ENCODE measurements around the gene GRAMD1A.

The GRAMD1A gene

DNA sequence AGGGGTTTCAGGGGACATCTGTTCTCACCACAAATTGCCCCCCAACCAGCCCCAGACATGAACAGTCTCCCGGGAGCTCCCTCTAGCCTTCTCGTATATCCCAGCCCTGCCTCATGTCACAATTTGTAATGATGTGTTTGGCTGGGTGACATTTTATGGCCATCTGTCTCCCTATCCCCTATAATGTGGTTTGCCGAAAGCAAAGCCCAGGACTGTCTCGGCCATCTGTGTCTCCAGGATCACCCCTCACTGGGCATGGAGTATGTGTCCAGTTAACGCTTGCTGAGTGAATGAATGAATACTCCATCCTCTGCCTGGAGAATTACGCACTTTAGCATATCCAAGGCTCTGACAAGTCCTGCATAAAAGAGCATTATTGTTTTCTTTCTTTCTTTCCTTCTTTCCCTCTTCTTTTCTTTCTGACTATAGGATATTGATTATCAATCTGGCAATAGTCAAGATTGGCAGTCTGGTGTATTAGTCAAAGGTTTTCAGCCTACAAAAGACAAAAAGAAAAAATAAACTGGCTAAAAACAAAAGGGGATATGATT is 56.5 kb downstream of the GRAMD1A start:
- no peak for DNase-seq

DNA sequence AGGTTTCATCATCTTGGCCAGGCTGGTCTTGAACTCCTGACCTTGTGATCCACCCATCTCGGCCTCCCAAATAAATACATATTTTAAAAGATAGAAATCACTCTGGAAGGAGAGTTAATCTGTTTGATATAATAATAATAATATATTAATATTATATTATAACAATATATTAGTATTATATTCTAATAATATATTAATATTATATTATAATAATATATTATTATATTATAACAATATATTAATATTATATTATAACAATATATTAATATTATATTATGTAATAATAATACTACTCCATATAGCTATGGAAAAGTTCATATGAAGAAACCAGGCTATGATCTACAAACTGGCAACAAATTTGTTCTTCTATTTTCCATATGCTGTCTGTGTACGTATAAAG is 58.2 kb downstream of the GRAMD1A start:
- no peak for DNase-seq

DNA sequence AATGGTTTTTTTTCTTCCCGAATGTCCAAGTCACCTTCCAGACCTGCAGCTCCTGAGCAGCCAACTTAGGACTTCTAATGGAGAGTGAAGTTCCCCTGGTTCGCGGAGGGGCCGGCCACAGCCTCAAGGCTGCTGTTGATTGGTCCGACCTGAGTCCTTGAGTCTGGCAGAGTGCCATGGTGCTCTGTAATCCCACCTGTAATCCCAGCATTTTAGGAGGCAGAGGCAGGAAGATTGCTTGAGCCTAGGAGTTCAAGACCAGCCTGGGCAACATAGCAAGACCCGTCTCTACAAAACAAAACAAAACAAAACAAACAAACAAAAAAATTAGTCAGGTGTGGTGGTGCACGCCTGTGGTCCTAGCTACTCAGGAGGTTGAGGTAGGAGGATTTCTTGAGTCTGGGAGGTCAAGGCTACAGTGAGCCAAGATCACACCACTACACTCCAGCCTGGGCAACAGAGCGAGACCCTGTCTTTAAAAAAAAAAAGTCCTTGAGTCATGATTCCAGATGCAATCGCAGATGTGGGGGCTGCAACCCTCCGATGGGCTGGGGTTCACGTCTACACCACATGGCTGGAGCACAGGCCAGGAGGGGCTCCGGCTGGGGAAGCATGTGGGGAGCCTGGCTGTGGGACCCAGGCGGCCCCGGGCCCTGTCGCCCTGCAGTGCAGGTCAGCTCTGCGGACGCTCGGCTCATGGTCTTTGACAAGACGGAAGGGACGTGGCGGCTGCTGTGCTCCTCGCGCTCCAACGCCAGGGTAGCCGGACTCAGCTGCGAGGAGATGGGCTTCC is 59.1 kb downstream of the GRAMD1A start:
- DNase-seq: no peak

DNA sequence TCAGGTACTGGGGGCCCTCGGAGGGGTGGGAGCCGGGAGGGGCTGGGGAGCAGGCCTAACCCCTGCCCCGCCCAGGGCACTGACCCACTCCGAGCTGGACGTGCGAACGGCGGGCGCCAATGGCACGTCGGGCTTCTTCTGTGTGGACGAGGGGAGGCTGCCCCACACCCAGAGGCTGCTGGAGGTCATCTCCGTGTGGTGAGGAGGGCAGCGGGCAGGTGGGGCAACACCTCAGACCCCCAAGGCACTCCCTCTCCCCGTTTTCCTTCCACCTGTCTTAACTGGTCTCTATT is 59.6 kb downstream of the GRAMD1A start:
- no peak for DNase-seq

DNA sequence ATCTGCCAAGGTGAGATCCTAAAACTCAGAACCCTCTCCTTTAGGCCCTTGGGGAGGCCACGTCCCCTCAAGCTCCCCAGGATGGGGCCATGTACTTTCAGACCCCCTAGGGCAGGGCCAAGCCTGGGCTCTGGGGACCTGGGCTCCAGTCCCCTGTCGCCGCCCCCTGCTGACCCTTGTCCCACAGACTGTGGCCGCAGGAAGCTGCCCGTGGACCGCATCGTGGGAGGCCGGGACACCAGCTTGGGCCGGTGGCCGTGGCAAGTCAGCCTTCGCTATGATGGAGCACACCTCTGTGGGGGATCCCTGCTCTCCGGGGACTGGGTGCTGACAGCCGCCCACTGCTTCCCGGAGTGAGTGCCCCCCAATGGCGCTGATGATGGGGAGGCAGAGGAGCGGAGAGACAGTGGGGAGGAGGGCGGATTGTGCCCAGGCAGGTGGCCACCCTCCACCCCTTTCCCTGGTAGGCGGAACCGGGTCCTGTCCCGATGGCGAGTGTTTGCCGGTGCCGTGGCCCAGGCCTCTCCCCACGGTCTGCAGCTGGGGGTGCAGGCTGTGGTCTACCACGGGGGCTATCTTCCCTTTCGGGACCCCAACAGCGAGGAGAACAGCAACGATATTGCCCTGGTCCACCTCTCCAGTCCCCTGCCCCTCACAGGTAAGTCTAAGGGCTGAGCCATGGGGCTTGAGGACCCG is 60.2 kb downstream of the GRAMD1A start:
- DNase-seq: no peak

DNA sequence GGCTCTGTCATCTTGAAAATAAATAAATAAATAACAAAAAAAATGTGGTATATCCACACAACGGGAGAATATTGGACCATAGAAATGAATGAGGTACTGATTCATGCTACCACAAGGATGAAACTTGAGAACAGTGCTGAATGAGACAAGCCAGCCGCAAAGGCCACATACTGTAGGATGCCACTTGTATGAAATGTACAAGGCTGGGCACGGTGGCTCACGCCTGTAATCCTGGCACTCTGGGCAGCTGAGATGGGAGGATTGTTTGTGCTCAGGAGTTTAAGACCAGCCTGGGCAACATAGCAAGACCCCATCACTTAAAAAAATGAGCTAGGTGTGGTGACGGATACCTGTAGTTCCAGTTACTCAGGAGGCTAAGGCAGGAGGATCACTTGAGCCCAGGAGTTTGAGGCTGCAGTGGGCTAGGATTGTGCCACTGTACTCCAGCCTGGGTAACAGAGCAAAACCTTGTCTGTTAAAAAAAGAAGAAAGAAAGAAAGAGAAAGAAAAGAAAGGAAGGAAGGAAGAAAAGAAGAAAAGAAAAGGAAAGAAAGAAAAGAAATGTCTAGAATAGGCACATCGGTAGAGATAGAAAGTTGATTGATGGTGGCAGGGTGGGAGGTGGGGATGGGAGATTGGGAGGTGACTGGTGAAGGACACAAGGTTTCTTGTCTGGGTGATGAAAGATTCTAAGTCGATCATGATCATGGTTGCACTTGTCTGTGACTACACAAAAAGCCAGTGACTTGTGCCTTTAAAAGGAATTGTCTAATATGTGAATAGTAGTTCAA is 61.7 kb downstream of the GRAMD1A start:
- DNase-seq: no peak

DNA sequence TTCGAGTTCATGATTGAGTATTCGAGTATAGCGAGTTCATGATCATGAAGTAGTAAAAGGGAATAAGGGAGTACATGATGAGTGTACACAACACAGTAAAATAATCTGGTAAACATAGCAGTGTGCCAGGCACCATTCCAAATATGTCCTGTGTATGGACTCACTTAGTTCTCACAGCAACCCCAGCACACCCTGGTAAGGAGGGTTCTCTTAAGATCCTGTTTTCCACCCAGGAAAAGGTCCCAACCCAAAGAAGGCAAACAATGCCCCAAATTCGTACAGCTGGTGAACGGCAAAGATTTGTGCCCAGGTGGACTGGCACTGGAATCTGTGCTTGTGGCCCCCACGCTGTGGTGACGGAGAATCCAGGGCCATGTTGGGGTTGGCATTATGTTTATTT is 62.8 kb downstream of the GRAMD1A start:
- peak; percentile 1 for DNase-seq

DNA sequence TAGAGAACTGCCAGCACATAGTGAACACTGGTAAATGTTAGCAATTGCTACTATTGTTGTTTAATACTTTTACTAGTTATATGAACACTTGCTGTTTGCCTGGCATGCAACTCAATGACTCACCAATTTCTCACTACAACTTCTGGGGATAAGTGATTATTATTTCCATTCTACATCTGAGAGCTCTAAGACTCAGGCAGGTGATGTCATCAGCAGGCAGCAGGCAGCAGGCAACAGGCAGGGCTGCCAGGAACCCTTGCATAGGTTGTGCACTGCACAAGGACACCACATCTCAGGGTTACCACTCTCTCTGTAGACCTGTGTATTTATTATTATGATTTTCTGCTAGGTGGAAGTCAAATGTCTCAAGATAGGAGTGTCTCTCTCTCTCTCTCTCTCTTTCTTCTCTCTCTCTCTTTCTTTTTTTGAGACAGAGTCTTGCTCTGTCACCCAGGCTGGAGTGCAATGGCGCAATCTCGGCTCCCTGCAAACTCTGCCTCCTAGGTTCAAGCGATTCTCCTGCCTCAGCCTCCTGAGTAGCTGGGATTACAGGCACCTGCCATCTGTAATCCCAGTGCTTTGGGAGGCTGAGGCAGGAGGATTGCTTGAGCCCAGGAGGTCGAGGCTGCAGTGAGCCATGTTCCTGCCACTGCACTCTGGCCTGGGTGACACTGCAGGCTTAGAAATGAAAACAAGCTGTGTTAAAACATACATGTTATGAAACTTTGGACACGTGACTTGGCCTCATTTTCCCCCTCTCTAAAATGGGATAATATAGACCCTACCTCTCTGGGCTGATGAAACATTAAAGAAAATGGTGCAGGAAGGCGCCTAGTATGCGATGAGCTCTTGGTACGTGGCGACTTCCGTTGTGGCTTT is 64.1 kb downstream of the GRAMD1A start:
- no peak for DNase-seq

DNA sequence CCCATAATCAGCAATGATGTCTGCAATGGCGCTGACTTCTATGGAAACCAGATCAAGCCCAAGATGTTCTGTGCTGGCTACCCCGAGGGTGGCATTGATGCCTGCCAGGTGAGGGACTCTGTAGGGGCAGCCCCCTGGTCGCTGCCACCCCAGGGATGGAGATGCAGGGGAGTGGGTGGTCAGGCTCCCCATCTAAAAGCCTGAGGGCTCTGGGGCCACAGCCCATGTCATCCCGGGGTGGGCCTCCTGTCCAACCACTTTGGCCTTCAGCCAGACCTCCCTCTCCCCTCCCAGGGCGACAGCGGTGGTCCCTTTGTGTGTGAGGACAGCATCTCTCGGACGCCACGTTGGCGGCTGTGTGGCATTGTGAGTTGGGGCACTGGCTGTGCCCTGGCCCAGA is 65.5 kb downstream of the GRAMD1A start:
- peak; percentile 3 for DNase-seq

DNA sequence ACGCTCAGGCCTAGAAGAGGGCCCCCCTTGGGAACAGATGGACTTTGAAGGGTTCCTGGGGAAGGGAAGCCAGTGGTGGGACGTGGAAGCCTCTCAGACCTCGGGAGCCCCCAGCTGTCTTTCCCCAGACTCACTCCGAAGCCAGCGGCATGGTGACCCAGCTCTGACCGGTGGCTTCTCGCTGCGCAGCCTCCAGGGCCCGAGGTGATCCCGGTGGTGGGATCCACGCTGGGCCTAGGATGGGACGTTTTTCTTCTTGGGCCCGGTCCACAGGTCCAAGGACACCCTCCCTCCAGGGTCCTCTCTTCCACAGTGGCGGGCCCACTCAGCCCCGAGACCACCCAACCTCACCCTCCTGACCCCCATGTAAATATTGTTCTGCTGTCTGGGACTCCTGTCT is 66.0 kb downstream of the GRAMD1A start:
- DNase-seq: peak; percentile 4

DNA sequence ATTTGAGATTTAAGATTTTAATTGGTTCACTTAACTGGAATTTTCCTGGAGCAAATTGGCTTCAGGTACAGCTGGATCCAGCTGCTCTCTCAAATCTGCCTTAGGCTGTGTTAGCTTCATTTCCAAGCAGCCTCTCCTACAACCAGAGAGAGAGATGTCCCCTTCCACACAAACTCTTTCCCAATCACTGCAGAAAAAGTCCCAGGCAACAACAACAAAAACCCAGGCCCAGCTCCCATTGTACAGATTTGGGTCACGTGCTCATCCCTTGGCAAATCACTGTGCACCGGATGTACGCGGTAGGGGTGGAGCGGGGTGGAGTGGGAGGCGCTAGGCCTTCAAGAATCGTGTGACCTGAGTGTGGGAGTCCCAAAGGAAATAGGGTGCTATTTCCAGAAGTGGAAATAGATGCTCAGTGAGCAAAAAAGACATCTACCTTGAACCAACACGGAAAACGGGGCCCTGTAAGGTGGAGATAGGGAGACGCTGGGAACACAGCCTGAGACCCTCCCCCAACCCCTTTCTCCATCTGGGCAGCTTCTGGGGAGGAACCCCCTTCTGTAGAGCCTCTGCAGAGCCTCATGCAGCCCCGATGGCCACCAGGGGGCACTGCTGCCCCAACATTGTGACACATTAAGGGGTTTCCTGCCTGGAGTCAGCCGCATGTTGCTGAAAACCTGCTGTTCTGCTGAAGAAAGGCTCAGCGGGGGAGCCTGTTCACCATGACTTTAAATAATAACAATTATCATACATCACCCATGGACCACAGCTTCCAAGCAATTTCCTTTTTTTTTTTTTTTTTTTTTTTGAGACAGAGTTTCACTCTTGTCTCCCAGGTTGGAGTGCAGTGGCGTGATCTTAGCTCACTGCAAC is 66.8 kb downstream of the GRAMD1A start:
- peak; percentile 86 for DNase-seq

DNA sequence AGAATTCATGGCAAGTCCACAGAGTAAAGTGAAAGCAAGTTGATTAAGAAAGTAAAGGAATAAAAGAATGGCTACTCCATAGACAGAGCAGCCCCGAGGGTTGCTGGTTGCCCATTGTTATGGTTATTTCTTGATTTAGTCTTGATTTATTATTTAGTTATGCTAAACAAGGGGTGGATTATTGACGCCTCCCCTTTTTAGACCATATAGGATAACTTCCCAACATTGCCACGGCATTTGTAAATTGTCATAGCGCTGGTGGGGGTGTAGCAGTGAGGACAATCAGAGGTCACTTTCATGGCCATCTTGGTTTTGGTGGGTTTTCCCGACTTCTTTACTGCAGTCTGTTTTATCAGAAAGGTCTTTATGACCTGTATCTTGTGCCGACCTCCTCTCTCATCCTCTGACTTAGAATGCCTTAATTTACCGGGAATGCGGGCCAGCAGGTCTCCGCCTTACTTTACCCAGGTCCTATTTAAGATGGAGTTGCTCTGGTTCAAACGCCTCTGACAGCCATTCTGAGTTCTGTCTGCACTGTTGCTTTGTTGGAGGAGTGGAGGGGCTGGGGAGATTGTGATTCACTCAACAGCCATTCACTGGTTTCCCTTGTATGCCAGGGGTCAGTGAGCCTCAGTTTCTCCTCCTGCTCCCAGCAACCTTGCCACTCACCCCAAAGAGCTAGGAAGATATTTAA is 69.0 kb downstream of the GRAMD1A start:
- no peak for DNase-seq

DNA sequence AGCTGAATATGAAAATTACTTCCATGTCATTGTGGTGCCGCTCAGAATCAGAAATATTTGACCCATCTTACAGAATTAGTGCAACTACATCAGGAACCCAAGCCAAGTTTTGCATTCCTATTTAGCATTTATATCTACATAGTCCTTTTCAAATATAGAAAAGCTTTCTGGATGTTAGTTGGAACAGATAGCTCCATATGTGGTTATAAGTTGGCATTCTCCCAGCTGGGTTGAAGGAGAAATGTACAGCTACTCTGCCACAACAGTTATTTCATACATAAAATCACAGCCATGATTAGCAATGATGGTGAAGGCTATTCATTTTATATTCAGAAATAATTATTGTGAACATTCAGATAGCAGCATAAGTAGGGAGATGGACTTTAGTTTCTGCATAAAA is 69.6 kb downstream of the GRAMD1A start:
- no peak for DNase-seq

DNA sequence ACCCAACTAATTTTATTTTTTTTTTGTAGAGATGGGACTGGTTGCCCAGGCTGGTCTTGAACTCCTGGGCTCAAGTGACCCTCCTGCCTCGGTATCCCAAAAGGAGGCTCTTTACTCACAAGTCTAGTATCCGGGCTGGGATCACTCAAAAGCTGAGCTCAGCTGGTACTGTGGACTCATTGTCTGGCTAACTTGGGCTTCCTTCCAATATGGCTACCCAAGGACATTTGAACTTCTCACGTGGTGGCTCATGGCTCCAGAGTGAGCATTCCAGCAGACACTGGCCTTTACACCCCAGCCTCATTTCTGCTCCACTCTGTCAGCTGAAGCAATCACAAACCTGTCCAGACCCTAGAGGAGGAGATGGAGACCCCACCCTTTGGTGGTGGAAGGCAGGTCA is 70.3 kb downstream of the GRAMD1A start:
- no peak for DNase-seq

DNA sequence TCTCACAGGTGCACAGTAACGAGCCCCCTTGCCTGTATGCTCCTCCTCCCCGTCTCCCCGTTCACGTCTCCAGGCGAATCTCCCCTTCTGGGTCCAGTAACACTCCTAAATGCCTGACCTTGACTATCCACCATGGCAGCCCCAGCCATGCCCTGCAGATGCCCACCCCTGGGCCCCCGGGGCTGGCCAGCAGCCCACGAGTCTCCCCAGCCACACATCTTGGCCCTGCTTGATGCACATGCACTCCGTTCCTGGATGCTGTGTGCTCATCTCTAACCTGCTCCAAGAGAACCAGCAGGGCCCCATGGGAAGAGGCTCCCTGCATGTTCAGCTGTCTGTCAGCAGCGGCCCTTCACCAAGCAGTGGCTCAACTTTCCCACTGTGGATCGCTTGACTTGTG is 73.4 kb downstream of the GRAMD1A start:
- DNase-seq: no peak

DNA sequence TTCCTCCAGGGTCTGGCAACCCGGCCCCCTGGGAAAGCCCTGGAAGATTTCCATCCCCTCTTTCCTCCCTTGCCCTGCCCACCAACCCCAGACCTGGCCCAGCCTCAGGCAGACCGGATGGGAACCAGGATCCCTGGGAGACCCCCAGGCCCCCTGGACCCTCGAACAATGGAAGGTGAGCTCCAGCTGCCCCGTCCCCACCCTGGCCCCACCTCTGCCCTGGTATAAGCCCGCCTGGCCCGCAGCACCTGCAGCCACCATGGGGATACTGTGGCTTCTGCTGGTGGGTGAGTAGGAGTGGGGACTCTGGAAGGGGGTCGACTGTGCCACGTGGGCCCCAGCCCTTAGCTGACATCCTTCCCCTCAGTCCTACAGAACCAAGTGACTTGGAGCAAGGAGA is 73.8 kb downstream of the GRAMD1A start:
- DNase-seq: no peak

DNA sequence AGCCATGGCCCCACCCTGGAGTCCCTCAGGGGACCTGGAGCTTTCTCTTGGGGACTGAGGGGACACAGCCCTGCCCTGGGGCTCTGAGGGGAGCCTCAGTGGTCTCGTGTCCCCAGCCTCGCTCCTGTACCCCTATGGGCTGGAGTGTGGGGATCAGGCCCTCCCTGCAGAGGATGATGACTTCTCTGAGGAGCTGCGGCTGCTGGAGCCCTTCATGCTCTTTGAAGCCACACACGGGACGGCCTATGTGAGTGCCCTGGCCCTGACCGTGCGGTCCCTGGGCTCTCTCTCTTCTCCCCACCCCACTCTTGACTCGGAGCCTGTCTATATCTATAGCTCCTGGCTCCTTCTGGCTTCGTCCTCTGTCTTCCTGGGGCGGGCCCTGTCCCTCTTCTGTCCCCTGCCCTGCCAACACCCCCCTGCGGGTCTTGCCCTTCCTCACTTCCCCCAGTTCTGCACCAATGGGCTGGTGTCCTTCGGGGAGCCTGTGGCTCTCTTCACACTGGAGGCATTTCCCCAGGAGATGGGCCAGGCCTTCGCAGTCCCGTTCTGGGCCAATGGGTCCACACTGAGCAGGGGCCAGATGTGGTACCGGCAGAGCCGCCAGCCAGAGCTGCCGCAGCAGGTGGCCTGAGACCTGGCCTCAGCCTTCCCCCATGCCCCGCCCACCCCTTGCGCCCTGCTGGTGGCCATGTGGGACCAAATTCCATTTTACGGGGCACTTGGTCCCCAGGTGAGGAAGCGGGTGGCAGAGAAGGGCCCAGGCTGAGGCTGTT is 74.5 kb downstream of the GRAMD1A start:
- no peak for DNase-seq

DNA sequence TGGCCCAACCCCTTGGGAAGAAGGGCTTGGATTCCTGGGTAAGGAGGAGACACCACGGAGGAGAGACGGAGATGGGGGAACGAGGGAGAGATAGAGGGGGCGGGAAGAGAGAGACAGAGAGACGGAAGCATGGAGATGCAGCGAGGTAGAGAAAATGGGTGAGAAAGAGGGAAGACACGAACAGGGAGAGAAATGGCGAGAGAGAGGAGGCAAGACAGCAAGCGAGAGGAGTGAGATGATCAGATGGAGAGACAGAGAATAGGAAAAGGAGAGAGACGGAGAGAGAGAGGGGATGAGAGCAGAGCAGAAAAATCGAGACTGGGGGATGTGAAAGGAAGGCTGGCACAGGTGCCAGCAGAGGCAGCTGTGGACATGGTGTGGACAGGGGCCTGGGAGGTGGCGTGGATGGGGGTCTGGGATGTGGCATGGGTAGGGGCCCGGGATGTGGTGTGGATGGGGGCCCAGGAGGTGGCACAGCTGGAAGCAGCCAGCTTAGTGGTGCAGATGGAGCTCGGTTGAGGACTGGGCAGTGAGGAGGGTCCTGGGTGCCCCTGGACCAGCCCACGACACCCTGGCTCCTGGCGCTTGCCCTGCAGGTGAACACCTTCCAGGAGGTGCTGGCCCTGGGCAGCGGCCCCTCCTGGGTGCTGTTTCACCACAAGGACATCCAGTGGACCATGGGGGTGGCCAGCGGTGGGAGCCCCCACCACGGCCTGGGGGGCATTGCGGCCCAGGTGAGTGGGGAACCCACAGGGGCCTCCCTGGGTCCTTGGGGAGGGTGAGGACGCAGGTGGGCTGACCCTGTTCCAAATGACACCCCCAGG is 75.3 kb downstream of the GRAMD1A start:
- no peak for DNase-seq

DNA sequence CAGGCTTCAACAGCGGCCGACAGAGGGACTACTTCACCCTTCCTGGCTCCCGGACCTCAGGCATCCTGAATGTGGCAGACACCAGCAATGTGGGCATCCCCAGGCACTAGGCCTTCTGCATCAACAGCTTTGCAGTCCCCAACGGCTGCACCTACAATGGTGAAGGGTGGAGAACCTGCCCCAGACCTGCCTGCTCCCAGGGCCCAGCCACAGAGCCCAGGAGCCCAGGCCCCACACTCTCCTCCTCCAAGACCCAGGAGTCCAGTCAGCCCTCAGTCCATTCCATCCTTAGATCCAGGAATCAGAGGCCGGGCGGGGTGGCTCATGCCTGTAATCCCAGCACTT is 75.9 kb downstream of the GRAMD1A start:
- DNase-seq: no peak
